ENCODE data around the gene SHISA6. TPM values are rescaled to one million over a fixed set of nuclear protein-coding genes. Genes with fewer than 3 reads are reported as not detected.

Gene SHISA6
- total RNA-seq, 1 donor from 2014 or later = 3.3 TPM

DNA sequence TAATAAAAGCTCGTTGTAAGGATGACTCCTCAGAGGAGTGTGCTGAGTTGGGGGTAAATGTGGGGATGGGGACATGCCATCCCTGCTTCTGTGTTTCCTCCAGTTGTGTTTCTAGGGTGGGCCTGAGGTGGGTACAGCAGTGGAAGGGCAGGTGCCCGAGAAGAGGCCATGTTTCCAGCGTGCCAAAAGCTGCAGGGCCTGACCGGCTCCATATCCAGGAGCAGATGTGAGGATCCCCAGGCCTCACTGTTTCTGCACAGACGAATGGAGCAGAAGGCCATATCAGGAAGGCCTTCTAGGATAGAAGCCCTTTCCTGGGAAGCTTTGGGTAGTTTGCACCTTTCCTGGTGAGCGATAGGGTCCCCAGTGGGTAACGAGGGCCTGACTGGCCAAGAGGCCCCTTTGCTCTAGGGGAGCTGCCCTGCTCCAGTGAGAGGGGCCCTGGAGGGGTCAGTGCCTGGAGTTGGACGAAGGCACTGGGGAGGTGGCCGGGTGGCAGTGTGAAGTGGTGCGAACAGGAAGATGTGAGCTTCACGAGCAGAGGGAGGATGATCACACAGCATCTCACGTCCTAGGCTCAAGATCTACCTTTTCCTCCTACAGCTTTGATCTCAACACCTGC is 62.9 kb downstream of the SHISA6 start:
- Histone ChIP-seq H3K4me3 (no peak overlapping the region), H3K9me3 (ENCODE audit: low read depth) (no peaks in the 10 kb centered on the region), H3K79me2 (ENCODE audit: low read depth) (no peaks in the 10 kb centered on the region), H3F3A (ENCODE audit: low read depth) (no peaks in the 10 kb centered on the region), H3K9ac (no peak overlapping the region), H3K36me3 (no peaks in the 10 kb centered on the region), H2AFZ (replicated peaks) (no peak overlapping the region), H3K4me2 (no peak overlapping the region), H3K27ac (no peak overlapping the region), H3K27me3 (no peaks in the 10 kb centered on the region), H3K4me1 (peaks cover 7% of the 10 kb centered on the region), H4K20me1 (ENCODE audit: low read depth) (no peaks in the 10 kb centered on the region)
- no peaks in the 10 kb centered on the region for H3K4me1 Mint-ChIP-seq
- peaks cover 3% of the 10 kb centered on the region for H3K27me3 Mint-ChIP-seq (ENCODE audit: insufficient read depth, low read depth)
- no peak overlapping the region for H3K27ac Mint-ChIP-seq
- H3K4me3 Mint-ChIP-seq = no peak overlapping the region
- H3K36me3 Mint-ChIP-seq = no peaks in the 10 kb centered on the region
- no peak for DNase-seq (ENCODE audit: low spot score)
- TF ChIP-seq EZH2 (IDR thresholded peaks at IDR 0.05) (no peak), EZH2phosphoT487 (IDR thresholded peaks at IDR 0.05) (no peak)
- TF ChIP-seq, protein P1, sequence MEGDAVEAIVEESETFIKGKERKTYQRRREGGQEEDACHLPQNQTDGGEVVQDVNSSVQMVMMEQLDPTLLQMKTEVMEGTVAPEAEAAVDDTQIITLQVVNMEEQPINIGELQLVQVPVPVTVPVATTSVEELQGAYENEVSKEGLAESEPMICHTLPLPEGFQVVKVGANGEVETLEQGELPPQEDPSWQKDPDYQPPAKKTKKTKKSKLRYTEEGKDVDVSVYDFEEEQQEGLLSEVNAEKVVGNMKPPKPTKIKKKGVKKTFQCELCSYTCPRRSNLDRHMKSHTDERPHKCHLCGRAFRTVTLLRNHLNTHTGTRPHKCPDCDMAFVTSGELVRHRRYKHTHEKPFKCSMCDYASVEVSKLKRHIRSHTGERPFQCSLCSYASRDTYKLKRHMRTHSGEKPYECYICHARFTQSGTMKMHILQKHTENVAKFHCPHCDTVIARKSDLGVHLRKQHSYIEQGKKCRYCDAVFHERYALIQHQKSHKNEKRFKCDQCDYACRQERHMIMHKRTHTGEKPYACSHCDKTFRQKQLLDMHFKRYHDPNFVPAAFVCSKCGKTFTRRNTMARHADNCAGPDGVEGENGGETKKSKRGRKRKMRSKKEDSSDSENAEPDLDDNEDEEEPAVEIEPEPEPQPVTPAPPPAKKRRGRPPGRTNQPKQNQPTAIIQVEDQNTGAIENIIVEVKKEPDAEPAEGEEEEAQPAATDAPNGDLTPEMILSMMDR (IDR thresholded peaks at IDR 0.05) = no peak
- peaks cover 8% of the 10 kb centered on the region for H3K9me3 Mint-ChIP-seq

- Histone ChIP-seq H3K9me3 (ENCODE audit: low read depth) (no peaks in the 10 kb centered on the region), H4K20me1 (ENCODE audit: low read depth) (no peaks in the 10 kb centered on the region), H3K4me2 (no peak overlapping the region), H3K27me3 (no peaks in the 10 kb centered on the region), H2AFZ (replicated peaks) (no peak overlapping the region), H3K4me1 (peaks cover 7% of the 10 kb centered on the region), H3K4me3 (no peak overlapping the region), H3K79me2 (ENCODE audit: low read depth) (no peaks in the 10 kb centered on the region), H3K27ac (no peak overlapping the region), H3K36me3 (no peaks in the 10 kb centered on the region), H3F3A (ENCODE audit: low read depth) (no peaks in the 10 kb centered on the region), H3K9ac (no peak overlapping the region)
- TF ChIP-seq, protein P1 (IDR thresholded peaks at IDR 0.05) = no peak
- TF ChIP-seq EZH2 (IDR thresholded peaks at IDR 0.05) = no peak
- TF ChIP-seq EZH2phosphoT487 (IDR thresholded peaks at IDR 0.05) = no peak
- no peaks in the 10 kb centered on the region for H3K36me3 Mint-ChIP-seq
- DNase-seq (ENCODE audit: low spot score) = no peak
- no peaks in the 10 kb centered on the region for H3K4me1 Mint-ChIP-seq
- peaks cover 8% of the 10 kb centered on the region for H3K9me3 Mint-ChIP-seq
- H3K4me3 Mint-ChIP-seq = no peak overlapping the region
- peaks cover 3% of the 10 kb centered on the region for H3K27me3 Mint-ChIP-seq (ENCODE audit: insufficient read depth, low read depth)
- no peak overlapping the region for H3K27ac Mint-ChIP-seq
Observed at GRCh38 chr17:11304568-11304967, 63.6 kb downstream of the SHISA6 start.

GRCh38 chr17:11305524-11305923 is 64.5 kb downstream of the SHISA6 start:
- Histone ChIP-seq H3K27ac (no peak overlapping the region), H2AFZ (replicated peaks) (no peak overlapping the region), H4K20me1 (ENCODE audit: low read depth) (no peaks in the 10 kb centered on the region), H3K27me3 (no peaks in the 10 kb centered on the region), H3K79me2 (ENCODE audit: low read depth) (no peaks in the 10 kb centered on the region), H3K4me1 (peaks cover 7% of the 10 kb centered on the region), H3K36me3 (no peaks in the 10 kb centered on the region), H3K9ac (no peak overlapping the region), H3K4me2 (no peak overlapping the region), H3F3A (ENCODE audit: low read depth) (no peaks in the 10 kb centered on the region), H3K4me3 (no peak overlapping the region), H3K9me3 (ENCODE audit: low read depth) (no peaks in the 10 kb centered on the region)
- Mint-ChIP-seq H3K4me3 (no peak overlapping the region), H3K36me3 (no peaks in the 10 kb centered on the region), H3K27me3 (ENCODE audit: insufficient read depth, low read depth) (peaks cover 5% of the 10 kb centered on the region), H3K9me3 (peaks cover 8% of the 10 kb centered on the region), H3K4me1 (no peaks in the 10 kb centered on the region), H3K27ac (no peak overlapping the region)
- no peak for DNase-seq (ENCODE audit: low spot score)
- TF ChIP-seq, protein P1 (IDR thresholded peaks at IDR 0.05) = no peak
- no peak for TF ChIP-seq EZH2phosphoT487 (IDR thresholded peaks at IDR 0.05)
- no peak for TF ChIP-seq EZH2 (IDR thresholded peaks at IDR 0.05)
